Parathyroid adenoma (tissue), 2 donors: Measurements from ENCODE around the gene CDH20.
"Not testable (repeated sequence)": the region's sequence is repeated elsewhere in the genome, so short reads cannot be mapped to it uniquely, and the experiment has no call there.

Source experiments
- H2AFZ ChIP-seq: fragments of 300-600 bp; sonication (generic); one replicate; pipeline ENCODE4 v1.7.0; 2017; ENCODE audit warnings: antibody characterized with exemption, mild to moderate bottlenecking
- H3K27ac ChIP-seq: fragments of 300-600 bp; sonication (generic); one replicate; pipeline ENCODE4 v1.7.0; 2017
- H3K27me3 ChIP-seq: fragments of 300-600 bp; sonication (generic); one replicate; pipeline ENCODE4 v1.7.0; 2017; ENCODE audit warnings: low read length; ENCODE audit not compliant: control insufficient read depth, insufficient read depth
- H3K36me3 ChIP-seq: fragments of 300-600 bp; sonication (generic); one replicate; pipeline ENCODE4 v1.7.0; 2017; ENCODE audit warnings: low read length; ENCODE audit not compliant: control insufficient read depth, insufficient read depth
- H3K4me1 ChIP-seq: fragments of 300-600 bp; sonication (generic); one replicate; pipeline ENCODE4 v1.7.0; 2017; ENCODE audit warnings: control low read depth
- H3K4me2 ChIP-seq: fragments of 300-600 bp; sonication (generic); one replicate; pipeline ENCODE4 v1.7.0; 2017; ENCODE audit warnings: low read length
- H3K4me3 ChIP-seq: fragments of 300-600 bp; sonication (generic); one replicate; pipeline ENCODE4 v1.7.0; 2017; ENCODE audit warnings: low read depth, low read length
- H3K79me2 ChIP-seq: fragments of 300-600 bp; sonication (generic); one replicate; pipeline ENCODE4 v1.7.0; 2017; ENCODE audit warnings: control low read depth
- H3K9ac ChIP-seq: fragments of 300-600 bp; sonication (generic); one replicate; pipeline ENCODE4 v1.7.0; 2017; ENCODE audit warnings: mild to moderate bottlenecking
- H3K9me3 ChIP-seq: fragments of 300-600 bp; sonication (generic); one replicate; pipeline ENCODE4 v1.7.0; 2017; ENCODE audit warnings: low read length; ENCODE audit not compliant: control insufficient read depth
- CTCF ChIP-seq: fragments of 300-600 bp; sonication (generic); IDR thresholded peaks from one replicate; pipeline ENCODE4 v1.7.0; 2017; ENCODE audit warnings: antibody characterized with exemption, mild to moderate bottlenecking
- donor health status: primary hyperparathyroidism.

Gene CDH20

GRCh38 chr18:61368001-61368400 lies 34.8 kb downstream of the CDH20 start:
- no peaks in the 10 kb centered on the region for H3K27me3 ChIP-seq
- no peaks in the 10 kb centered on the region for H3K9me3 ChIP-seq
- no peaks in the 10 kb centered on the region for H3K79me2 ChIP-seq
- H3K36me3 ChIP-seq = no peaks in the 10 kb centered on the region
- no peak overlapping the region for H3K9ac ChIP-seq
- no peak overlapping the region for H3K27ac ChIP-seq
- no peak overlapping the region for H3K4me2 ChIP-seq
- no peak overlapping the region for H2AFZ ChIP-seq
- no peak for TF ChIP-seq CTCF
- H3K4me3 ChIP-seq = no peak overlapping the region
- no peaks in the 10 kb centered on the region for H3K4me1 ChIP-seq

DNA sequence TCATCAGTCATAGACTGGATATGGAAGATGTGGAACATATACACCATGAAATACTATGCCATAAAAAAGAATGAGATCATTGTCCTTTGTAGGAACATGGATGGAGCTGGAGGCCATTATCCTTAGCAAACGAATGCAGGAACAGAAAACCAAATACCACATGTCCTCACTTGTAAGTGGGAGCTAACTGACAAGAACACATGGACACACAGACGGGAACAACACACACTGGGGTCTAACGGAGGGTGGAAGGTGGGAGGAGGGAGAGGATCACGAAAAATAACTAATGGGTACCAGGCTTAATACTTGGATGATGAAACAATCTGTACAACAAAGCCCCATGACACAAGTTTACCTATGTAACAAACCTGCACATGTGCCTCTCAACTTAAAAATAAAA lies 36.4 kb downstream of the CDH20 start:
- H2AFZ ChIP-seq, H3K79me2 ChIP-seq, H3K27ac ChIP-seq, H3K4me1 ChIP-seq, H3K27me3 ChIP-seq, H3K4me2 ChIP-seq, H3K9ac ChIP-seq, H3K4me3 ChIP-seq, H3K36me3 ChIP-seq, H3K9me3 ChIP-seq: not testable (repeated sequence)

DNA sequence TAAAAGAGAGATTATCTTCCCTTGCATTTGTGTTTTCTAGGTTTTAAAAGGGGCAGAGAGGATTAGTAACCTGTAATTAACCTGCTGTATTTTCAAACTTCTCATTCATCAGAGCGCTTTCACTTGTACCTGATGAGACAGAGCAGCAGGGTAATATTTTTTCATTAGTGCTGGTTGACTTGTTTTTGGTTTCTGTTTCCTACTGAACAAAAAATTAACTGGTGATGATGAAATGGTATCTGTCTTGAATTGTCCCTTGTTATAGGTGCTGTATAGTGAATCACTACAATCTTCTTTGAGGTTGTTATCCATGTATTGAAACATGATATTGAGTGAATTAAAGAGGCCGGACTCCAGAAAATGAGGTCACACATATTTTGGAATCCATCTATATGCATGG lies 37.9 kb downstream of the CDH20 start:
- H3K27ac ChIP-seq = no peak overlapping the region
- H3K9ac ChIP-seq = no peak overlapping the region
- no peak overlapping the region for H3K4me2 ChIP-seq
- H3K27me3 ChIP-seq = peaks cover 3% of the 10 kb centered on the region
- H3K4me1 ChIP-seq = no peaks in the 10 kb centered on the region
- H3K9me3 ChIP-seq = no peaks in the 10 kb centered on the region
- no peak overlapping the region for H3K4me3 ChIP-seq
- TF ChIP-seq CTCF = no peak
- H2AFZ ChIP-seq = no peak overlapping the region
- no peaks in the 10 kb centered on the region for H3K79me2 ChIP-seq
- H3K36me3 ChIP-seq = no peaks in the 10 kb centered on the region

DNA sequence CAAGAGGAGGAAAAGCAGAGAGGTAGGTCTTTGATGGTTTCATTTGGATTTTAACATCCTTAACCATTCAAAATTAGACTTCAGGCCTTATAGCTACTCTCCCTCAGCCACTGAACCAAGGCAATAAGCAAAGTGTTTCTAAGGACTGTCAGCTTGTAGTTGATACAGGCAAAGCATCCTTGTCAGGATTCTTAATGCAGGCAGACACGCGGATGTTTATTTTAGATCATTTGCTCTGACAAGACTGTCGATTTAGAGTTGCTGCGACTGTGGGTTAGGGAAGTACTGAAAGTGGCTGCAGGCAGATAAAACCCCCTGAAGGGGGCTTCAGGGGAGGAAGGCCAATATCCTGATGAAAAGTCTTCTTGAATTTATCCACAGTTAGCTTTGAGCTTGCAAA lies 46.6 kb downstream of the CDH20 start:
- H3K27me3 ChIP-seq = no peaks in the 10 kb centered on the region
- H3K36me3 ChIP-seq = no peaks in the 10 kb centered on the region
- H3K27ac ChIP-seq = no peak overlapping the region
- H3K9ac ChIP-seq = no peak overlapping the region
- no peaks in the 10 kb centered on the region for H3K9me3 ChIP-seq
- no peak overlapping the region for H3K4me2 ChIP-seq
- H3K79me2 ChIP-seq = no peaks in the 10 kb centered on the region
- H3K4me1 ChIP-seq = no peaks in the 10 kb centered on the region
- TF ChIP-seq CTCF = no peak
- no peak overlapping the region for H3K4me3 ChIP-seq
- no peak overlapping the region for H2AFZ ChIP-seq

GRCh38 chr18:61388010-61388409 lies 54.8 kb downstream of the CDH20 start:
- H3K4me3 ChIP-seq = no peak overlapping the region
- no peaks in the 10 kb centered on the region for H3K27me3 ChIP-seq
- no peaks in the 10 kb centered on the region for H3K79me2 ChIP-seq
- H3K9me3 ChIP-seq = no peaks in the 10 kb centered on the region
- no peaks in the 10 kb centered on the region for H3K4me1 ChIP-seq
- TF ChIP-seq CTCF = no peak
- no peak overlapping the region for H3K4me2 ChIP-seq
- no peak overlapping the region for H3K9ac ChIP-seq
- H3K36me3 ChIP-seq = no peaks in the 10 kb centered on the region
- H3K27ac ChIP-seq = no peak overlapping the region
- H2AFZ ChIP-seq = no peak overlapping the region
